HepG2 (cell line): ENCODE data around the gene PDK2. TPM values are rescaled to one million over a fixed set of nuclear protein-coding genes. Genes with fewer than 3 reads are reported as not detected.
A peak's percentile ranks its signal among the peaks of the same experiment; 100 is the strongest.

Experiments
- ATF3 ChIP-seq: sonication (generic); formaldehyde crosslinking; IDR thresholded peaks from 2 replicates; pipeline ENCODE4 v1.4.0; 2020; ENCODE audit warnings: missing genetic modification reagents
- DZIP1 ChIP-seq: sonication (generic); formaldehyde crosslinking; IDR thresholded peaks from 2 replicates; pipeline ENCODE4 v1.5.0; 2020; ENCODE audit warnings: mild to moderate bottlenecking, missing genetic modification reagents
- ERF ChIP-seq: IDR thresholded peaks from 2 replicates; pipeline ENCODE4 v1.6.1; 2018; ENCODE audit warnings: missing biosample characterization, missing genetic modification reagents
- HNF1B ChIP-seq: sonication (generic); formaldehyde crosslinking; IDR thresholded peaks from 2 replicates; pipeline ENCODE4 v1.5.1; 2020; ENCODE audit warnings: mild to moderate bottlenecking, moderate library complexity, missing genetic modification reagents
- HOMEZ ChIP-seq: IDR thresholded peaks from 2 replicates; pipeline ENCODE4 v1.6.1; 2016; ENCODE audit warnings: low read depth
- MXD4 ChIP-seq: IDR thresholded peaks from 2 replicates; pipeline ENCODE4 v1.6.1; 2016; ENCODE audit warnings: mild to moderate bottlenecking, missing biosample characterization, missing genetic modification reagents
- NCOA2 ChIP-seq: sonication (generic); formaldehyde crosslinking; IDR thresholded peaks from 2 replicates; pipeline ENCODE4 v1.8.0; 2022; ENCODE audit warnings: inconsistent platforms
- SP4 ChIP-seq: sonication (generic); formaldehyde crosslinking; IDR thresholded peaks from 2 replicates; pipeline ENCODE4 v1.8.1; 2023; ENCODE audit warnings: mild to moderate bottlenecking, missing genetic modification reagents
- TSC22D2 ChIP-seq: sonication (generic); formaldehyde crosslinking; IDR thresholded peaks from 2 replicates; pipeline ENCODE4 v1.5.1; 2020; ENCODE audit warnings: missing genetic modification reagents, mild to moderate bottlenecking, borderline replicate concordance
- YEATS4 ChIP-seq: sonication (generic); formaldehyde crosslinking; IDR thresholded peaks from 2 replicates; pipeline ENCODE4 v1.4.0; 2020; ENCODE audit warnings: missing genetic modification reagents, borderline replicate concordance
- ZBTB25 ChIP-seq: IDR thresholded peaks from 2 replicates; pipeline ENCODE4 v1.6.1; 2018; ENCODE audit warnings: missing genetic modification reagents
- ZBTB3 ChIP-seq: sonication (generic); formaldehyde crosslinking; IDR thresholded peaks from 2 replicates; pipeline ENCODE4 v1.4.0; 2020; ENCODE audit warnings: low read depth, mild to moderate bottlenecking, moderate library complexity, missing genetic modification reagents, borderline replicate concordance
- ZBTB7B ChIP-seq: sonication (generic); formaldehyde crosslinking; IDR thresholded peaks from 2 replicates; pipeline ENCODE4 v1.4.0; 2020; ENCODE audit warnings: missing genetic modification reagents
- ZNF30 ChIP-seq: sonication (generic); formaldehyde crosslinking; IDR thresholded peaks from 2 replicates; pipeline ENCODE4 v1.5.0; 2020; ENCODE audit warnings: mild to moderate bottlenecking, missing genetic modification reagents
- ZNF430 ChIP-seq: sonication (generic); formaldehyde crosslinking; IDR thresholded peaks from 2 replicates; pipeline ENCODE4 v1.9.0; 2021; ENCODE audit warnings: mild to moderate bottlenecking, missing genetic modification reagents
- ZNF510 ChIP-seq: sonication (generic); formaldehyde crosslinking; IDR thresholded peaks from 2 replicates; pipeline ENCODE4 v1.4.0; 2020; ENCODE audit warnings: low read depth, mild to moderate bottlenecking, missing genetic modification reagents
- ZNF614 ChIP-seq: IDR thresholded peaks from 2 replicates; pipeline ENCODE4 v1.6.1; 2018; ENCODE audit warnings: missing biosample characterization, missing genetic modification reagents, inconsistent platforms, borderline replicate concordance
- ZSCAN25 ChIP-seq: sonication (generic); formaldehyde crosslinking; IDR thresholded peaks from 2 replicates; pipeline ENCODE4 v1.8.0; 2022; ENCODE audit warnings: mild to moderate bottlenecking, missing genetic modification reagents
- polyA plus RNA-seq, 8 experiments: library from polyadenylated mRNA; depleted of rRNA in 3 of 8; stranded (reverse) in 7 of 8; unstranded in 1 of 8; fragments of >200 nt; fragmentation: Illumina TruSeq in 4 of 8; extraction: Trizol in 4 of 8; gene quantifications; 2 replicates each; pipeline versions ENCODE4 v1.2.1 to v1.2.3, GENCODE V29; 2011 to 2016; ENCODE audit warnings: low read depth in 4 of 8, missing spikeins in 1 of 8, mixed read lengths in 1 of 8; ENCODE audit not compliant: insufficient read depth in 1 of 8
- total RNA-seq, 5 experiments: library from RNA; depleted of rRNA; stranded (reverse); fragments of >200 nt; fragmentation: Illumina TruSeq; extraction: Trizol; gene quantifications; 2 replicates each; pipeline ENCODE4 v1.2.3, GENCODE V29; 2016; ENCODE audit warnings: low read depth in 1 of 5

PDK2 gene
- total and polyA plus RNA-seq, 2 of the 13 experiments (the other 11 are each of a cell fraction or from before 2014, with no cell fraction given) = 18.5 to 59.7 TPM

GRCh38 chr17:50133028-50133768 lies 38.0 kb downstream of the PDK2 start (continued):
- TF ChIP-seq HOMEZ (CRISPR knock-in tag) = no peak
- no peak for TF ChIP-seq DZIP1 (CRISPR knock-in tag)
- no peak for TF ChIP-seq ZSCAN25
- TF ChIP-seq YEATS4 = no peak; the same call in 1 of the 2 replicates
- no peak for TF ChIP-seq ZNF510
- TF ChIP-seq ZNF614 (CRISPR knock-in tag) = no peak
- no peak for TF ChIP-seq ZBTB25 (CRISPR knock-in tag)
- 0 out of 2 replicates have a peak, but pooled peaks have one; percentile 9 for TF ChIP-seq HNF1B (CRISPR knock-in tag)
- no peak for TF ChIP-seq TSC22D2 (CRISPR knock-in tag)
- no peak for TF ChIP-seq ZBTB3 (CRISPR knock-in tag)
- no peak for TF ChIP-seq ERF (CRISPR knock-in tag)
- TF ChIP-seq ZBTB7B = peak; percentile 63; the same call in 1 of the 2 replicates
- no peak for TF ChIP-seq ZNF430
- TF ChIP-seq MXD4 = no peak
- TF ChIP-seq ZNF30 (CRISPR knock-in tag) = no peak
- peak; percentile 80 for TF ChIP-seq ATF3 (CRISPR knock-in tag)
- TF ChIP-seq NCOA2 (CRISPR knock-in tag) = peak; percentile 72; the same call in 1 of the 2 replicates
- TF ChIP-seq SP4 (CRISPR knock-in tag) = peak; percentile 40
